Transverse colon (tissue), 3 donors: Measurements from ENCODE around the gene TMEM43.

ENCODE experiments used
- CTCF ChIP-seq, 5 experiments: fragments of 200-600 bp in 3 of 5; fragments of 450-650 bp in 2 of 5; sonication (generic) in 3 of 5; IDR thresholded peaks; 1 replicate in 2 of 5; 2 replicates in 3 of 5; pipeline ENCODE4 v1.5.1; 2016 to 2017; ENCODE audit warnings: antibody characterized with exemption in 5 of 5, inconsistent platforms in 3 of 5, mild to moderate bottlenecking in 2 of 5, moderate library complexity in 1 of 5
- EP300 ChIP-seq: sonication (generic); formaldehyde crosslinking; IDR thresholded peaks from one replicate; pipeline ENCODE4 v1.6.1; 2017; ENCODE audit warnings: antibody characterized with exemption, low read depth
- POLR2A ChIP-seq: fragments of 450-650 bp; IDR thresholded peaks from one replicate; pipeline ENCODE4 v1.6.1; 2016; ENCODE audit warnings: antibody characterized with exemption, mild to moderate bottlenecking, moderate library complexity

- TF ChIP-seq EP300 (no peak), CTCF (IDR thresholded peaks at IDR 0.05) (no peak), POLR2A (no peak)
Measured at GRCh38 chr3:14148041-14148985, 23.5 kb downstream of the TMEM43 start.
